ENCODE results near the gene MED9. TPM values are rescaled to one million over a fixed set of nuclear protein-coding genes. Genes with fewer than 3 reads are reported as not detected.

MED9 gene
- total RNA-seq, 1 experiment from 2014 or later = 12.7 TPM

- CTCF ChIA-PET = no interaction called here
- Mint-ChIP-seq H3K27ac (ENCODE audit: unreplicated experiment) (no peak overlapping the region), H3K9me3 (ENCODE audit: low read depth, unreplicated experiment) (no peaks in the 10 kb centered on the region), H3K4me1 (ENCODE audit: low read depth, unreplicated experiment) (no peaks in the 10 kb centered on the region), H3K27me3 (ENCODE audit: unreplicated experiment) (no peaks in the 10 kb centered on the region), H3K4me3 (ENCODE audit: low read depth, unreplicated experiment) (no peak overlapping the region), H3K36me3 (ENCODE audit: insufficient read depth, unreplicated experiment) (no peaks in the 10 kb centered on the region)
- intact Hi-C loops (cut with micrococcal nuclease; ENCODE audit: unreplicated experiment) = no loop called here
- TF ChIP-seq CTCF (IDR thresholded peaks at IDR 0.05; ENCODE audit: unreplicated experiment) = no peak
- no peak for DNase-seq
- no TSS peak for BruUV-seq (replicated peaks)
These were observed 62.8 kb downstream of the MED9 start for GRCh38 chr17:17539591-17539990.

DNA sequence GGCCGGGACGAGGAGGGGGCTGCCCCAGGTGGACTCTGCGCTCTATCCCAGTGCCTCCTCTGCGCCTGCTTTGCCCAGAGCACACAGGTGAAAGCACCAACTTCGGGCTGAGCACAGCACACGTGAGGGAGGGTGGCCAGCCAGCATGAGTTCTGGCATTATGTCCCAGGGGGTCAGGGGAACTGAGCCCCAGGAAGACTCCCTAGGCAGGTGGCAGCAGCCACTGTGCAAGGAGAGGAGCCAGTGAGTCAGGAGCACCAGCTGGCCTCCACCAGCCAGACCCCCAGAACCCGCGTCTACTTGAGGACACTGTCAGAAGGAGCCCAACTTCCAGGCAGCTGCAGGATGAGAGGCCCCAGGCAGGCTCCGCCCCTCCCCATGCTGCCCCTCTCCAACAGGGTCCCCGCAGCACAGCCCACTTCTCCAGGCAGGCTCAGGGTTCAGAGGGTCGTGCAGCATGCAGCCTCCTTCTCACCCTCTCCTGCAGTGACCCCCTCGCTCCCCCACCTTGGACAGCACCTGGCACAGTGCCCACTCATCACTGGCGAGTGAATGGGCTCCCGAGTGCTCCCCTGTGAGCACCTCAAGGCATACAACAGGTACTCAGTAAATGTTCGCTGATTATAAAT, 63.6 kb downstream of the MED9 start:
- Mint-ChIP-seq H3K36me3 (ENCODE audit: insufficient read depth, unreplicated experiment) (no peaks in the 10 kb centered on the region), H3K9me3 (ENCODE audit: low read depth, unreplicated experiment) (no peaks in the 10 kb centered on the region), H3K27me3 (ENCODE audit: unreplicated experiment) (no peaks in the 10 kb centered on the region), H3K27ac (ENCODE audit: unreplicated experiment) (no peak overlapping the region), H3K4me1 (ENCODE audit: low read depth, unreplicated experiment) (no peaks in the 10 kb centered on the region), H3K4me3 (ENCODE audit: low read depth, unreplicated experiment) (no peak overlapping the region)
- CTCF ChIA-PET = no interaction called here
- TF ChIP-seq CTCF (IDR thresholded peaks at IDR 0.05; ENCODE audit: unreplicated experiment) = no peak
- no peak for DNase-seq
- intact Hi-C loops (cut with micrococcal nuclease; ENCODE audit: unreplicated experiment) = no loop called here
- no TSS peak for BruUV-seq (replicated peaks)

DNA sequence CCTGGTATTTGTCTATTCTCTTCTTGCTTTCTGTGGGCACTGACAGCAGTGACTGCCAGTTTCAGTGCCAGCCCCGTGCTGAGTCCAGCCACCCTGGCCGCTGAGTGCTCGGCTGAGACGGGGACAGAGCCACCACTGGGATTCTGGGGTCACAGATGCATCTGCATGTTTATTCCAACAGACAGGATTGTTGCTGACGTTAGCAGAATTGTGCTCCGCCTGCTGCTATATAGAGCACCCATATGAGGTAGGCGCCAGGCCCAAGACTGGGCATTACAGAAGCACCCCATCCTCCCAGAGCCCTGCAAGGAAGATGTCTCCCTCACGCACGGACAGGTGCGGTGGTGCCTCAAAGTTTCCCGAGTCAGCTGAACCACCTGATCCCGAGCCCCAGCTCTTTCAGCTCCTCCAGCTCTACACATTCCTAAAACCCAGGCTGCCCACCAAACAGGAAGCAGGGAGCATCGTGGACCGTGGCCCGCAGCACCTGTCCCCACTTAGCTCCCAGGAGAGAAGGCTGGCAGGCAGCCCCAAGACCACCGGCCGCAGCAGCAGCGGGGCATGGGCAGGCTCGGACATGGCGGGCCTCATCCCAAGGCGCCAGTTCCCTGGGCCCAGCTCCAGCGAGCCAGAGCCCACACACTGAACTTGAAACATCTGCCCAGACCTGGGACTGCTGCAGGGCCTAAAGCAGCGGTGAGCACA, 64.3 kb downstream of the MED9 start:
- TF ChIP-seq CTCF (IDR thresholded peaks at IDR 0.05; ENCODE audit: unreplicated experiment) = no peak
- no peak for DNase-seq
- intact Hi-C loops (cut with micrococcal nuclease; ENCODE audit: unreplicated experiment) = no loop called here
- CTCF ChIA-PET = no interaction called here
- Mint-ChIP-seq H3K4me1 (ENCODE audit: low read depth, unreplicated experiment) (no peaks in the 10 kb centered on the region), H3K4me3 (ENCODE audit: low read depth, unreplicated experiment) (no peak overlapping the region), H3K27ac (ENCODE audit: unreplicated experiment) (no peak overlapping the region), H3K9me3 (ENCODE audit: low read depth, unreplicated experiment) (no peaks in the 10 kb centered on the region), H3K36me3 (ENCODE audit: insufficient read depth, unreplicated experiment) (no peaks in the 10 kb centered on the region), H3K27me3 (ENCODE audit: unreplicated experiment) (no peaks in the 10 kb centered on the region)
- BruUV-seq (replicated peaks) = no TSS peak

- no peak for TF ChIP-seq CTCF (IDR thresholded peaks at IDR 0.05; ENCODE audit: unreplicated experiment)
- CTCF ChIA-PET = no interaction called here
- Mint-ChIP-seq H3K9me3 (ENCODE audit: low read depth, unreplicated experiment) (no peaks in the 10 kb centered on the region), H3K36me3 (ENCODE audit: insufficient read depth, unreplicated experiment) (no peaks in the 10 kb centered on the region), H3K4me3 (ENCODE audit: low read depth, unreplicated experiment) (no peak overlapping the region), H3K27me3 (ENCODE audit: unreplicated experiment) (no peaks in the 10 kb centered on the region), H3K27ac (ENCODE audit: unreplicated experiment) (no peak overlapping the region), H3K4me1 (ENCODE audit: low read depth, unreplicated experiment) (no peaks in the 10 kb centered on the region)
- no peak for DNase-seq
- intact Hi-C loops (cut with micrococcal nuclease; ENCODE audit: unreplicated experiment) = no loop called here
- no TSS peak for BruUV-seq (replicated peaks)
These were observed 64.8 kb downstream of the MED9 start for GRCh38 chr17:17541640-17542001.

Other genes with a start within 250 kb of the MED9 start
- gene FLCN, start 239.8 kb upstream of the MED9 start, total RNA-seq (2022) = 35.3 and 38.5 TPM in 2 replicates
- gene COPS3, start 195.8 kb upstream of the MED9 start, total RNA-seq (2022) = 40.2 and 50.7 TPM in 2 replicates
- gene NT5M, start 173.6 kb upstream of the MED9 start, total RNA-seq (2022) = 1.0 and 1.2 TPM in 2 replicates
- gene RASD1, start 19.4 kb downstream of the MED9 start, total RNA-seq (2022) = not detected in 2 replicates
- 20.2 and 25.6 TPM in 2 replicates for gene PEMT, start 114.7 kb downstream of the MED9 start, total RNA-seq (2022)
- gene RAI1, start 204.5 kb downstream of the MED9 start, total RNA-seq (2022) = 38.0 and 43.4 TPM in 2 replicates